Suppressor macrophage treated with lipopolysaccharide for 4 hours (primary cell): ENCODE results near the gene ZNF274.
"Not testable (repeated sequence)": the region's sequence is repeated elsewhere in the genome, so short reads cannot be mapped to it uniquely, and the experiment has no call there.

Experiments used
- DNase-seq: peaks from one replicate; pipeline ENCODE4 v3.0.0-alpha.2; 2020

Gene ZNF274

DNA sequence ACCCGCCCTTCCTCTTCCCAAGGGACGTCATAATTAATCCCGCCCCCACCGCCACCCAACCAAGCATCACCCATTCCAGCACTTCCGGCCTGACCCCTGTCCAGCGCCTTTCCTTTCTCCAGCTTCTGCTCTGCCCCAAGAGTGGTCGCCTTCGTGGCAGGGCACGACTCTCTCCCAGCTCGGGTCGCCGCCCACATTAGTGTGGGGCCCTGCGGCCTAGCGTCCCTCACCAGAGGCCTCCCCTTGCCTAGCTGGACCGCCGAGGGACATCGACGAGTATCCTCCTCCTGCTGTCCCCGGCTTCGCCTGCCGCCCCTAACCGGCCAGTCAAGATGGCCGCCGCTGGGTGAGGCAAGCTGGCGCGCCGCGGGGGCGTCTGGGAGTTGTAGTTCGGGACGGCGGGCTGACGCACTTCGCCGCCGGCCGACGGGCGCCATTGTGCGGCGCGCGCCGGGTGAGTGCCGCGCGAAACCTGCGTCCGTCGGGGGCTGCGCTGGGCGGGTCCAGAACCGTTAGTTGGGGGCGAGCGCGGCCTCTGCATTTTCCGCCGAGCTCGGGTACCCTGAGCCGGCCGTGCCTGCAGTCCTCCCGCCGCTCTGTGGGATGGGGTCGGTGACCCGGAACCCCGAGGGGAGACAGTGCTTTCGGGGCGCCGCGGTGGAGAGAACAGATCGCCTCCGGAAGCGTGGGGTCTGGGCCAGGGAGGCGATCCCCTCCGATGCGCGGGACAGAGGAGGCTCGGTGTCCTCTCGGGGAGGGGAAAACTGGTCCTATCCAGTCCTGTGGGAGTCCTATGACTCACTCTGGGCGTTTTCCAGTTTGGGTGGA, at the start of gene ZNF274:
ZNF274 (plus strand) TSS at position 73 of the 828 bp plus-strand sequence. CDS start 905 bp downstream, outside the sequence.
- peak; percentile 95 for DNase-seq

DNA sequence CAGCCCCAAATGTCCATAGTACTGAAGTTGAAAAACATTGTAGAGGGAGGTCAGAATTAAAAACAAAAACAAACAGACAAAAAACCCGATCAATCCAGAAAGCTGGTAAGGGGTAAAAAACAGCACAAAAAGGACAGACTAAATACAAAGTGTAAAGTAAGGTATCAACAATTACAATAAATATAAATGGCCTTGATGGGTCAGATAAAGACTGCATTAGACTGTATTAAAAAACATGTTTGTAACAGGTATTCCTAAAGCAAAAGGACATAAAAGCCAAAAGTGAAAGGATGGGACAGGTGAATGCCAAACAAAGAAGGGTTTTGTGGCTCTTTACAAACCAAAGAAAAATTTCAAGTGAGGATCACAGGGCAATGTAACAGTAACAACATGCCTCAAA, 48.6 kb upstream of the ZNF274 start:
- DNase-seq, result no peak

DNA sequence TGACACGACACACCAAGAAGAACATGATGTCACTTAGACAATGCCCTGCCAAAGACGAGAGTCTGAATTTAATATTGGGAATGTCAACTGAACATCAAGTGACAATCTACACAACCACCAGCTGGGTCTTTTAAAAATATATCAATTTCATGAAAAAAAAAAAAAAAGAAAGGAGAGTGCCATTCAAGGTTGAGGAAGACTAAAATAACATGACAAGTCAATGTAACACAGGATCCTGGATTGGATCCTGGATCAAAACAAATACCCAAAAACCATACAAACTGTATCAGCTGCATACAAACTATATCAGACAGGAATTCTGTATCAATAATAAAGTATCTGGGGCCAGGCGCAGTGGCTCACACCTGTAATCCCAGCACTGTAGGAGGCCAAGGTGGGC, 37.0 kb upstream of the ZNF274 start:
- no peak for DNase-seq

GRCh38 chr19:58147475-58147874, 35.4 kb upstream of the ZNF274 start:
- not testable (repeated sequence) for DNase-seq

DNA sequence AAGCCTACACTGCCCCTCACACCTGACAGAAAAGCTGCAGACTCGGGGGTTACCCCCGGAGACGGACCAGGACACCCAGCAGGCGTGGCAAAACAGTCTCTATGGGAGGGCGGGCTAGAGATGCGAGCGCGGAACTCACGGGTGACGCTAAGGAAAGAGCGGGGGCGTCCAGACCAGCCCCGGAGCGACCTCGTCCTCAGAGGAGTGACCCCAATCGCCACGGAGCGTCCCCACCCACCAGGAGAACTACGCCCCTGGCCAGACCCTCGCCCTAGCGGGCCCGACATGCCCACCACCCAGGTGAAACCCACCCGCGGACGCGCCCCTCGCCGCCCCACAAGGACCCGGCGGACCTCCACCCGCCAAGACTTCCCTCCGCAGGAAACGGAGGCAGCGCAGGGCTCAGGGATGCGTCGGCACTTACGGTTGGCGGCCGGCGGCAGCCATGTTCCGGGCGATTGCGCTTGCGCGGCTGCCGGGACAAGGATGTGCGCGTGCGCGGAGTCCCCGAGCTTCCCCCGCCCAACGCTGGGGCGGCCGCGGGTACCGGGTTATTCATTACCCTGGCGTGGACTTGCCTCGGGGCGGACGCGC, 32.4 kb upstream of the ZNF274 start, which contains the start of gene ZNF329:
ZNF329 (minus strand) TSS at position 462 of the 594 bp plus-strand sequence. CDS start 21,286 bp downstream, outside the sequence.
- peak; percentile 96 for DNase-seq

DNA sequence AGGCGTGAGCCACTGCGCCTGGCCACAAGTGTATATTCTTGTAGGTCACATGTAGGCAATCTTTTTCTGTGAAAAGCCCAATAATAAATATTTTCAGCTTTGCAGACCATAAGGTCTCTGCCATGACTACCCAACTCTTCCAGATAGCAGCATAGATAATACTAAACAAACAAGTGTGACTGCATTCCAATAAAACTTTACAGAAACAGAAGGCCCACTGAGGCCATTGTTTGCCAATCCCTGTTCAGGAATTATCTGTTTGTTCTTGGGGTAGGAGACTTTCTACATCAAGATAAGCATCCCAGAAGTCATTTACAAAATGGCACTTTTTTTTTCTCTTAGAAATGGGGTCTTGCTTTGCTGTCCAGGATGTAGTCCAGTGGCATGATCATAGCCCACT, 29.5 kb upstream of the ZNF274 start:
- DNase-seq, result no peak

- no peak for DNase-seq
Measured at GRCh38 chr19:58154287-58154678, 28.6 kb upstream of the ZNF274 start.

DNA sequence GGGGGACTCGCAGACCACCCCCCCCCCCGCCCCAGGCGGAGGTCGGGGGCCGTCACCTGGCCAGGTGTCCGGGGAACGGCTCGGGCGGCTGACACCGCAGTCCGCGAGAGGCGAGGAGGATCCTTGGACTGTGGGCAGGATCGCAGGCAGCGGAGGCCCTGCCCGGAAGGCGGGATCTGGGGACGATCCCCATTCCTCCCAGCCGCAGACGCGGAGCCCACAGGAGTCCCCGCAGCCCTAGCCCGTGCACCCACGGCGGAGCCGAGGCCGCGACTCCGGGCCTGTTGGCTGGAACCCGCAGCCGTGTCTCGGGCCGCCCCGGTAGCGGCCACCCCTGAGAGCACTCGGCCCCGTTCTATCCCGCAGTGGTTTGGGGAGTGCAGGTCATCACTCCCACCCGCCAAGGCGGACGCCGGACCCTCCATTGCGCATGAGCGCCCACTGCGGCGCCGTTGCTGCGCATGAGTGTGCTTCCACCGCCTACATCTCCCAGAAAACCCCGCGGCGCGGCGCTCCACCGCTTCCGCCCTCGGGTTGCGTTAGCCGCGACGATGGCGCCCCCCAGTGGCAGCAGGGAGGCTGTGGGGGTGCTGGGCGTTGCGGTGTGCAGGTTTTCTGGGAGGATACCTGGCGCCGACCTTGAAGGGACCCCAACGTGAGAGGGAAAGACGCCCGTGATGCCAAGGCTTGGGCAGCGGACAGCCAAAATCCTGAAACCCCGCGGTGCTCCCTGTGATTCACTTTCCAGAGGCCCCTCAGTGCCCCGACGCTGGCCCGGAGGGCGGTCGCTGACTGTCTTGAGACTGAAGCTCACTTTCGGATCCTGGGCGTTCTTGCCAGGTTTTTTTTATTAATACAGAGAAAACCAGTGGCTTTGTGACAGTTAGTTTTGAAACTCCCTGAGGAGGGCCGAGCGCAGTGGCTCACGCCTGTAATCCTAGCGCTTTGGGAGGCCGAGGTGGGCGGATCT, 27.9 kb upstream of the ZNF274 start:
- peak; percentile 98 for DNase-seq

DNA sequence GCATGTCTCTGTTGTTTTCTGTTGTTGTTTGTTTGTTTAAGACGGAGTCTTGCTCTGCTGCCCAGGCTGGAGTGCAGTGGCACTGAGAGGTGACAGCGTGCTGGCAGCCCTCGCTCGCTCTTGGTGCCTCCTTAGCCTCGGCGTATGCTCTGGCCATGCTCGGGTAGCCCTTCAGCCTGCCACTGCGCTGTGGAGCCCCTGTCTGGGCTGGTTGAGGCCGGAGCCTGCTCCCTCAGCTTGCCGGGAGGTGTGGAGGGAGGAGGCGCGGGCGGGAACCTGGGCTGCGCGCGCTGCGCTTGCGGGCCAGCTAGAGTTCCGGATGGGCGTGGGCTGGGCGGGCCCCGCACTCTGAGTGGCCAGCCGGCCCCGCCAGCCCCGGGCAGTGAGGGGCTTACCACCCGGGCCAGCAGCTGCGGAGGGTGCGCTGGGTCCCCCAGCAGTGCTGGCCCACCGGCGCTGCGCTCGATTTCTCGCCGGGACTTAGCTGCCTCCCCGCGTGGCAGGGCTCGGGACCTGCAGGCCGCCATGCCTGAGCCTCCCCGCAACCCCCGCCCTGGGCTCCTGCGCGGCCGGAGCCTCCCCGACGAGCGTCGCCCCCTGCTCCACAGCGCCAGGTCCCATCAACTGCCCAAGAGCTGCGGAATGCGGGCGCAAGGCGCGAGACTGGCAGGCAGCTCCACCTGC, 25.7 kb upstream of the ZNF274 start:
- DNase-seq, result no peak

GRCh38 chr19:58166268-58166667, 16.6 kb upstream of the ZNF274 start:
- DNase-seq, result no peak

DNA sequence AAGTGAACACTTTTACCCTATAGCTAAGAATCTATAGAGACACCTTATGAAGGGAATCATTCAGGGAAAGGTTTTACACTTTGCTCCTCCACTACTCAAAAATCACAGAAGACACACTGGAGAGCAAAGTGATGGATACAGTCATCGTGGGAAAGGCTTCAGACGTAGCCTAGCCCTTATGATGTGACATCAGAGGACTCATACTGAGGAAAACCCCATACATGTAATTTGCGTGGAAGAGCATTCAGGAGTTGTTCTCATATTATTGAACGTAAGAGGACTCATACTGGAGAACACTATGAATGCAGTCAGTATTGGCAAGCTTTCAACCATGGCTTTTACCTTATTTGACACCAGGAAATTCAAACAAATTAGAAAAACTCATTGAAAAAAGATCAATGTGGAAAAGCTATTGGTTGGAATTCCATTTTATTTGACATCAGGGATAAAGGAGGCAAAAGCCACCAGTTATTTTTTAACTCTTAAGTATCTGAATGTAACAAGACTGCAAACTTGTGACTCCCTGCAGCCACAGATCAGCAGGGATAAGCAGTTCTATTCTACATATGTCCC, 16.1 kb upstream of the ZNF274 start:
- DNase-seq, result no peak

- DNase-seq, result no peak
Measured at GRCh38 chr19:58170860-58171259, 12.0 kb upstream of the ZNF274 start.

DNA sequence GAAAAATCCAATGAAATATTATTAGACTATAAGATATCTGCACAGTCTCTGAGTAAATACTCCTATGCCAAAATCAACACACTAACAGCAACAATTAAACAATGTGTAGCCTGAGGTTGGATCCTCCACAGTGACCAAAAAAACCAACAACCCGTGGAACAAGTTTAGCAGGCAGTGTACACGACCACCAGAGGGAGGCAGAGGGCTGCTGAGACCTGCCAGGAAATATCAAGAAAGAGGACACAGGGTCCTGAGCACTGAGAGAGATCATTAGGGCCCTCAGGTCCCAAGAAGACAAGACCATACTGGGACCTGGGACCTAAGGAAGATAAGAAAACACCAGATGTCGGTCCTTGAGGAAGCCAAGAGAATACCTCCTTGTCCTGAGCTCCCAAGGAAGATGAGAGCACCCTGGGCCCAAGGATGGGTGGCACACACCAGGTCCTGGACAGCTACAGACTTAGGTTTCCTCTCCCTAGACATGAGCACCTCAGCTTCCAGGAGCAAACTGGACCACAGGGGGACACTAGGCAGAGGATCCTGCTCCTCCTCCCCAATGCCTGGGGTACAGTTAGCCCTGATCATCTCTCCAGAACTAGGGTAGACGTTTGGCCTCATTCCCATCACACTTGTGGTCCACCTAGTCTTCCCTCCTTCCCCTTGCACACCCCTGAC, 822 bp upstream of the ZNF274 start:
- DNase-seq, result peak; percentile 40

DNA sequence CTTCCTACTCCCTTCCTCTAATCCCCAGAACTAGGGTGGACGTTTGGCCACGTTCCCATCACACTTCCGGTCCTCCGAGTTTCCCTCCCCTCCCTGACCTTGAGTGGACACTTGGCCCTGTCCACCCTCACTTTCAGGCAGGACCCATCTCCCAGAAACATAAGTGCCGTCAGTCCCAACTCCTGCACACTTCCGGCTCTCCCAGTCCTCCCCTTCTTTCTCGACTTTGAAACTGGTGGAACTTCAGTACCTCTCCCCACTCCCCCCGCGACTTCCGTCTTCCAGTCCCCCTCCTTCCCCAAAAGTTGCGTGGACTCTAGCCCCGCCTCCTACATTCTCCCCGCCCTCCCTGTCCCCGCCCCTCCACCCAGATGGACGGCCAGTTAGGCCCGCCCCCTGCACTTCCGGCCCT, 278 bp upstream of the ZNF274 start:
- peak; percentile 94 for DNase-seq

DNA sequence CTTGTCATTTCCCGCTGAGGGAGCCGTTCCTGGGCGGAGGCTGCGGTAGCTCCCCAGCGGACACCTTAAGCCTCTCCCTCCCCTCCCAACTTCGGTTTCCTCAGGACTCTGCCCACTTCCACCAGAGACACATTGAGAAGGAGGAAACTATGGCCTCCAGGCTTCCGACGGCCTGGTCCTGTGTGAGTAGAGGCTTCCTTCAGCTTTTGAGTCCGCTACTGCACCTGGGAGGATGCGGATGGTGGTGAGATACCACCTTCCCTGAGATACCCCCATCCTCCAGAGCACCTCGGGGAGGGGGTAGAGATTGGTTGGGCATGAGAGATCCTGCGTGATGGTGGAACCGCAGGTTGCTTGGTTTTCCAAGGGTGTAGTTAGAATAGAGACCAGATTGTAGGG, 955 bp downstream of the ZNF274 start:
- no peak for DNase-seq

DNA sequence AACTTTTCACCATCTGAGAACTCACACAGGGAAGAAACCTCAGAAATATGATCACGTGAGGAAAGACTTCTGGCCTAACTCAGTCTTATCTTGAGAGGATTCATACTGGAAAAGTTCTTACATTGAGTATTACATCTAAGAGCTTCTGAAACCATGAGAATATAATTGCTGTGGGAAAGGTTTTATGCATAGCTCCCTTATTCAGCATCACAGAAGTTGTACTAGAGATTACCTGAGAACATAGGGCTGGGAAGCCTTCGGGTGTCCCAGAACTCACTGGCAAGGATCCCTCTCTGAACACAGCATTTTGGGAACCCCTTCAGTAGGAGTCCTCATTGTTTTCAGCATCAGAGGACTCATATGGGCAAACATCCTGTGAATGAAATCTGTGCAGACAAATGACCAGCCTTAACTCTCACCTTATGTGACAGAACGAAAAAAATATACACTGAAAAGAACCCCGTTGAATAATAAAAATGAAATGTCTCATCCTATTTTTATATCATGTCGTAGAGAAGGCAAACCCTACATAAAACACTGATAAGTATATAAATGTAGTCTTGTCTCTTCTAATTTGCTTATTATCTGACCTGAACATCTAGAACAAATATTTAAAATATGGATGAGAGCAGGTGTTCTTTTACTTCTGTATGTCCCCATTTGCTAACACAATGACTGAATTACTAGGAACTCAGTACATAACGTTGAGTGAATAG, 14.2 kb downstream of the ZNF274 start:
- DNase-seq, result peak; percentile 28

DNA sequence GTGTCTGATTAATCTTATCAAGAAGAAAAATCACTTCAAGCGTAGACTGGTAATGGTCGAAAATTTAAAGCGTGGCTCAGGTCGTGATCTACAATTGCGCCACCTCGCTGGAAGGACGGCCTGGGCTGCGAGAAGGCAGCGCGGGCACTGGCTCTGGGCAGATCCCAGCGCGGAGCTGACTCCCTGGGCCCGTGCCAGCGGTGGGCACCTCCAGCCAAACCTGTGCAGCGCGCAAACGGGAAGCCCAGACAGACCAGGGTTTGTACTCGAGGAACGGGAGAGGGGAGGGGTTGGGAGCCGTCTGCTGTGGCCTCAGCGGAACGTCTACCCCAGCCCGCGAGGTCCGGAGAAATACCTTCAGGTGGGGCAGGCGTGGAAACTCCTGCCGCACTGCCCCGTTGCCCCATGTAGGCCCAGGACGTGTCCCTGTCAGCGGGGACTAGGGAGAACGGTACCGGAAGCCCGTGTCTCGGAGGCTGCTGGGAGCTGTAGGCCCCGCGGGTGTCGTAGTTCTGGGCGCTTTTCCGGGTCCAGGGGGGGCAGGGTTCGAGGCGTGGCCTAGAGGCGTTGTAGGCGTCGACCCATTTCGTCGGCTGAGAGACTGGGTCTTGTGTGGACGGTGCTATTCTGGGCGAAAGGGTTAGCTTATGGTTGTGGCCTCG, 21.1 kb downstream of the ZNF274 start:
- no peak for DNase-seq

GRCh38 chr19:58204566-58204965, 21.7 kb downstream of the ZNF274 start:
- no peak for DNase-seq

DNA sequence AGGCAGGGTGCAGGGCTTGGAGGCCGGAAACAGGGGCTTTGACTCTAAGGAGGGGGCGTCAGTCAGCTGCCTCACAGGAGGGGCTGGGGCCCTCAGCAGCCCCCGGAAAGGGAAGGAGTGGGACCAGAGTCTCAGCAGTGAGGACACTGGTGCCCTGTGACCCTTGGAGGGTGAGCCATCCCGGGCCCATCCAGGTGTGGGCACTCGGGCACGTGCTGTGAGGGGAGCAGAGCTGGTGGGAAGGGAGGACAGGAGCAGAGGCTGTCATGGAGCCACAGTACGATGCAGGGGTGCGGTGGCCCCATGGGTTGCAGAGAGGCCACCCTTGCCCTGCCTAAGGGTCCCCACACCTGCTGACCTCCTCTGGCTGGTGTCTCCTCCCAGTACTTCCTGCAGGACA, 26.7 kb downstream of the ZNF274 start:
- DNase-seq, result no peak

- DNase-seq, result peak; percentile 6
Measured at GRCh38 chr19:58212336-58213074, 29.6 kb downstream of the ZNF274 start.
